H9 (cell line): ENCODE measurements around the gene CFDP1. TPM values are rescaled to one million over a fixed set of nuclear protein-coding genes. Genes with fewer than 3 reads are reported as not detected.

ENCODE experiments used
- DNase-seq: peaks from one replicate; pipeline ENCODE4 v3.0.0-alpha.2; 2017
- H2AFZ ChIP-seq: one replicate; pipeline ENCODE4 v1.6.1; 2013; ENCODE audit warnings: mild to moderate bottlenecking, low read length, control low read depth, moderate library complexity
- H2AK5ac ChIP-seq: 2 replicates; pipeline ENCODE4 v1.6.1; 2013; ENCODE audit warnings: low read length, control low read depth, mixed read lengths; ENCODE audit not compliant: insufficient read length
- H2BK120ac ChIP-seq: one replicate; pipeline ENCODE4 v1.6.1; 2013; ENCODE audit warnings: low read depth, mild to moderate bottlenecking, low read length, control low read depth, inconsistent platforms; ENCODE audit not compliant: poor library complexity, severe bottlenecking
- H2BK12ac ChIP-seq: 2 replicates; pipeline ENCODE4 v1.6.1; 2013; ENCODE audit warnings: low read length, control low read depth, mixed read lengths, low read depth; ENCODE audit not compliant: insufficient read length
- H2BK15ac ChIP-seq: 2 replicates; pipeline ENCODE4 v1.6.1; 2013; ENCODE audit warnings: low read depth, low read length, control low read depth
- H2BK20ac ChIP-seq: one replicate; pipeline ENCODE4 v1.6.1; 2013; ENCODE audit warnings: low read depth, mild to moderate bottlenecking, low read length, control low read depth, inconsistent platforms; ENCODE audit not compliant: poor library complexity, severe bottlenecking
- H2BK5ac ChIP-seq: 2 replicates; pipeline ENCODE4 v1.6.1; 2013; ENCODE audit warnings: low read length, control low read depth, mixed read lengths; ENCODE audit not compliant: insufficient read length
- H3K14ac ChIP-seq: 2 replicates; pipeline ENCODE4 v1.6.1; 2013; ENCODE audit warnings: low read length, control low read depth; ENCODE audit not compliant: insufficient read depth
- H3K18ac ChIP-seq: 2 replicates; pipeline ENCODE4 v1.6.1; 2013; ENCODE audit warnings: low read depth, mild to moderate bottlenecking, mixed read lengths, low read length, control low read depth; ENCODE audit not compliant: insufficient read length
- H3K23ac ChIP-seq: 2 replicates; pipeline ENCODE4 v1.6.1; 2013; ENCODE audit warnings: low read length, control low read depth, mixed read lengths, low read depth; ENCODE audit not compliant: insufficient read length
- H3K23me2 ChIP-seq: 2 replicates; pipeline ENCODE4 v1.6.1; 2013; ENCODE audit warnings: low read depth, mild to moderate bottlenecking, mixed read lengths, low read length, control low read depth; ENCODE audit not compliant: insufficient read length, poor library complexity, severe bottlenecking
- H3K27ac ChIP-seq: 2 replicates; pipeline ENCODE4 v1.5.1; 2013; ENCODE audit warnings: low read length, control low read depth, mixed read lengths, low read depth; ENCODE audit not compliant: insufficient read length
- H3K27me3 ChIP-seq: 2 replicates; pipeline ENCODE4 v1.6.1; 2013; ENCODE audit warnings: low read length, control low read depth, inconsistent platforms; ENCODE audit not compliant: insufficient read depth
- H3K4ac ChIP-seq: 2 replicates; pipeline ENCODE4 v1.6.1; 2013; ENCODE audit warnings: low read depth, mild to moderate bottlenecking, control low read depth, inconsistent platforms, low read length, moderate library complexity
- H3K4me1 ChIP-seq: 2 replicates; pipeline ENCODE4 v1.6.1; 2013; ENCODE audit warnings: low read length, control low read depth, inconsistent platforms; ENCODE audit not compliant: insufficient read depth
- H3K4me2 ChIP-seq: 2 replicates; pipeline ENCODE4 v1.6.1; 2013; ENCODE audit warnings: low read length, control low read depth, mixed read lengths; ENCODE audit not compliant: insufficient read length, insufficient read depth
- H3K56ac ChIP-seq: 2 replicates; pipeline ENCODE4 v1.6.1; 2013; ENCODE audit warnings: low read depth, mild to moderate bottlenecking, mixed read lengths, low read length, control low read depth; ENCODE audit not compliant: insufficient read length
- H3K79me1 ChIP-seq: 2 replicates; pipeline ENCODE4 v1.6.1; 2013; ENCODE audit warnings: low read depth, mild to moderate bottlenecking, moderate library complexity, low read length, control low read depth, inconsistent platforms; ENCODE audit not compliant: insufficient read depth, poor library complexity, severe bottlenecking
- H3K79me2 ChIP-seq: 2 replicates; pipeline ENCODE4 v1.6.1; 2013; ENCODE audit warnings: low read length, control low read depth, inconsistent platforms; ENCODE audit not compliant: insufficient read depth
- H3K9ac ChIP-seq: 2 replicates; pipeline ENCODE4 v1.6.1; 2013; ENCODE audit warnings: low read length, control low read depth, mixed read lengths; ENCODE audit not compliant: insufficient read length; ENCODE audit errors: extremely low read depth
- H3K9me3 ChIP-seq: one replicate; pipeline ENCODE4 v1.6.1; 2013; ENCODE audit warnings: low read depth, low read length, inconsistent platforms; ENCODE audit not compliant: control insufficient read depth
- H3T11ph ChIP-seq: one replicate; pipeline ENCODE4 v1.6.1; 2013; ENCODE audit warnings: mild to moderate bottlenecking, low read length, control low read depth, inconsistent platforms
- H4K20me1 ChIP-seq: one replicate; pipeline ENCODE4 v1.6.1; 2013; ENCODE audit not compliant: control insufficient read depth, insufficient read length, insufficient read depth
- H4K5ac ChIP-seq: 2 replicates; pipeline ENCODE4 v1.6.1; 2013; ENCODE audit warnings: low read depth, mild to moderate bottlenecking, mixed read lengths, low read length, control low read depth; ENCODE audit not compliant: insufficient read length
- H4K8ac ChIP-seq: replicated peaks from 2 replicates; pipeline ENCODE4 v1.6.1; 2013; ENCODE audit warnings: low read length, control low read depth, mixed read lengths, low read depth; ENCODE audit not compliant: insufficient read length
- H4K91ac ChIP-seq: 2 replicates; pipeline ENCODE4 v1.6.1; 2013; ENCODE audit warnings: low read depth, mild to moderate bottlenecking, moderate library complexity, mixed read lengths, low read length, control low read depth; ENCODE audit not compliant: insufficient read length
- H3K27ac Mint-ChIP-seq, 3 experiments: 2 replicates in 2 of 3; 3 replicates in 1 of 3; pipeline ENCODE4 v1.8.0; 2020 to 2021; ENCODE audit warnings: mixed read lengths in 3 of 3, mild to moderate bottlenecking in 1 of 3, moderate library complexity in 1 of 3
- H3K27me3 Mint-ChIP-seq: 2 replicates; pipeline ENCODE4 v1.8.0; 2021; ENCODE audit warnings: low read depth, mild to moderate bottlenecking, moderate library complexity, mixed read lengths
- H3K36me3 Mint-ChIP-seq, 3 experiments: 2 replicates in 2 of 3; 3 replicates in 1 of 3; pipeline ENCODE4 v1.8.0; 2020 to 2021; ENCODE audit warnings: low read depth in 3 of 3, mixed read lengths in 3 of 3; ENCODE audit not compliant: insufficient read depth in 1 of 3
- H3K4me1 Mint-ChIP-seq, 2 experiments: 2 replicates each; pipeline ENCODE4 v1.8.0; 2020; ENCODE audit warnings: mixed read lengths in 2 of 2
- H3K4me3 Mint-ChIP-seq, 2 experiments: 2 replicates in 1 of 2; 3 replicates in 1 of 2; pipeline ENCODE4 v1.8.0; 2020 to 2021; ENCODE audit warnings: mild to moderate bottlenecking in 2 of 2, mixed read lengths in 2 of 2, moderate library complexity in 1 of 2
- H3K9me3 Mint-ChIP-seq, 2 experiments: 2 replicates in 1 of 2; 3 replicates in 1 of 2; pipeline ENCODE4 v1.8.0; 2020; ENCODE audit warnings: mild to moderate bottlenecking in 2 of 2, mixed read lengths in 2 of 2, moderate library complexity in 1 of 2
- WGBS: extraction: QIAGEN DNeasy Blood & Tissue Kit; methylation state at CpG from one replicate; pipeline ENCODE4 v1.1.7; 2013; ENCODE audit warnings: missing lambda C conversion rate, low lambda C conversion rate, mixed read lengths; ENCODE audit not compliant: insufficient read length; ENCODE audit errors: extremely low coverage; 5-methylcytosine and 5-hydroxymethylcytosine counted together
- total RNA-seq: library from RNA; stranded (reverse); gene quantifications from 2 replicates; pipeline ENCODE4 v1.2.1, GENCODE V29; 2021
- TF ChIP-seq, protein P1 (sequence below): fragments of 200-600 bp; sonication (generic); conservative IDR thresholded peaks from 3 replicates; pipeline ENCODE4 v1.8.0; 2021; ENCODE audit warnings: antibody characterized with exemption, mild to moderate bottlenecking

The CFDP1 gene
- total RNA-seq, 1 experiment from 2014 or later = 89.2 TPM

DNA sequence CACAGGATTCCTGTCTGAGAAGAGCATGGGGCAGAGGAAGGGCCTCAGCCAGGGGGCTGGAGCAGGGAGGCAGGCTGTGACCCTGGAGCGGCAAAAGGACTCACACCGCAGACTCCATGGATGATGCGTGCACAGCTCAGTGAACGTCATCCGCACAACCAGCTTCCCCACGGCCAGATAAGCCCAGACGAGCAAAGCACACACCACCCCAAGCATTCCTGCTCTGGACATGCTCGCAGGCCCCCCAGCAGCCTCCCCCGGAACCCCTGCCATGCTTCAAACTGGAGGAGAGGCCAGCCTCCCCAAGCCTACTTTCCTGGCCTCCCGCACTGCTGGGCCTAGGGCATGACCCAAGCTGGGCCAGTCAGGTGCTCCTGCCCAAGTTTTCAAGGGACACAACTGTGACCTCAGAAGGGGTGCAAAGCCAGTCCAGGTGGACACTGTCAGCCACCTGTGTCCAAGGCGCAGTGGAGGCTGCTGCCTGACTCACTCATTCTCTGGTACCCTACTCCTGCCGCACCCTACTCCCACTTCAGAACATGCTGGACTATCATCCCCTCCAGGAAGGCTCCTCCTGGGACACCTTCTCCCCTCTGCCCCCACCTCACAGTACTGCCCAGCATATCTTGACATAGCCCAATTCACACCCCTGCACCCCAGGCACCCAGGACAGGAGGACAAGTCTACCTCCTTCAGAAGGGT lies 186.6 kb downstream of the CFDP1 start:
- no peak overlapping the region for H2BK15ac ChIP-seq
- H3K4me2 ChIP-seq = no peak overlapping the region
- H3K4ac ChIP-seq = no peak overlapping the region
- TF ChIP-seq, protein P1, sequence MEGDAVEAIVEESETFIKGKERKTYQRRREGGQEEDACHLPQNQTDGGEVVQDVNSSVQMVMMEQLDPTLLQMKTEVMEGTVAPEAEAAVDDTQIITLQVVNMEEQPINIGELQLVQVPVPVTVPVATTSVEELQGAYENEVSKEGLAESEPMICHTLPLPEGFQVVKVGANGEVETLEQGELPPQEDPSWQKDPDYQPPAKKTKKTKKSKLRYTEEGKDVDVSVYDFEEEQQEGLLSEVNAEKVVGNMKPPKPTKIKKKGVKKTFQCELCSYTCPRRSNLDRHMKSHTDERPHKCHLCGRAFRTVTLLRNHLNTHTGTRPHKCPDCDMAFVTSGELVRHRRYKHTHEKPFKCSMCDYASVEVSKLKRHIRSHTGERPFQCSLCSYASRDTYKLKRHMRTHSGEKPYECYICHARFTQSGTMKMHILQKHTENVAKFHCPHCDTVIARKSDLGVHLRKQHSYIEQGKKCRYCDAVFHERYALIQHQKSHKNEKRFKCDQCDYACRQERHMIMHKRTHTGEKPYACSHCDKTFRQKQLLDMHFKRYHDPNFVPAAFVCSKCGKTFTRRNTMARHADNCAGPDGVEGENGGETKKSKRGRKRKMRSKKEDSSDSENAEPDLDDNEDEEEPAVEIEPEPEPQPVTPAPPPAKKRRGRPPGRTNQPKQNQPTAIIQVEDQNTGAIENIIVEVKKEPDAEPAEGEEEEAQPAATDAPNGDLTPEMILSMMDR = no peak
- H3K56ac ChIP-seq = no peak overlapping the region
- H2AK5ac ChIP-seq = no peak overlapping the region
- Mint-ChIP-seq H3K9me3 (no peaks in the 10 kb centered on the region), H3K27me3 (no peaks in the 10 kb centered on the region; the same call in 1 of the 2 replicates), H3K4me1 (peaks cover 43 to 50% of the 10 kb centered on the region in 2 experiments), H3K27ac (peak overlapping the region; percentile 83 to 97 (median 84)), H3K4me3 (no peak overlapping the region; a peak in 1 of 5 replicates), H3K36me3 (peaks cover 18 to 24% (median 19%) of the 10 kb centered on the region in 3 experiments; a peak in 6 of 7 replicates)
- H3T11ph ChIP-seq = no peak overlapping the region
- DNase-seq = no peak
- no peak overlapping the region for H4K91ac ChIP-seq
- H3K9ac ChIP-seq = no peak overlapping the region
- peaks cover 6% of the 10 kb centered on the region for H3K23me2 ChIP-seq
- H3K9me3 ChIP-seq = no peaks in the 10 kb centered on the region
- no peaks in the 10 kb centered on the region for H3K27me3 ChIP-seq
- no peak overlapping the region for H2BK20ac ChIP-seq
- no peak overlapping the region for H2BK5ac ChIP-seq
- H4K8ac ChIP-seq = no peak overlapping the region
- H3K27ac ChIP-seq = no peak overlapping the region
- peaks cover 53% of the 10 kb centered on the region; the same call in 1 of the 2 replicates for H3K79me2 ChIP-seq
- H2BK120ac ChIP-seq = no peak overlapping the region
- peaks cover 13% of the 10 kb centered on the region for H3K79me1 ChIP-seq
- H2AFZ ChIP-seq = no peak overlapping the region
- no CpG with 5 or more reads among the region's 12 CpGs for WGBS
- H2BK12ac ChIP-seq = no peak overlapping the region
- no peaks in the 10 kb centered on the region for H4K20me1 ChIP-seq
- no peak overlapping the region for H4K5ac ChIP-seq
- no peak overlapping the region for H3K18ac ChIP-seq
- H3K23ac ChIP-seq = no peak overlapping the region
- no peak overlapping the region; the same call in 1 of the 2 replicates for H3K14ac ChIP-seq
- peaks cover 2% of the 10 kb centered on the region; the same call in 1 of the 2 replicates for H3K4me1 ChIP-seq
